ENCODE data around the gene ARMC9. TPM values are rescaled to one million over a fixed set of nuclear protein-coding genes. Genes with fewer than 3 reads are reported as not detected.

Gene ARMC9
- total and polyA plus RNA-seq, 2 donors (not counting 3 experiments of a cell fraction or from before 2014, with no cell fraction given): 16.4 to 24.2 TPM

DNA sequence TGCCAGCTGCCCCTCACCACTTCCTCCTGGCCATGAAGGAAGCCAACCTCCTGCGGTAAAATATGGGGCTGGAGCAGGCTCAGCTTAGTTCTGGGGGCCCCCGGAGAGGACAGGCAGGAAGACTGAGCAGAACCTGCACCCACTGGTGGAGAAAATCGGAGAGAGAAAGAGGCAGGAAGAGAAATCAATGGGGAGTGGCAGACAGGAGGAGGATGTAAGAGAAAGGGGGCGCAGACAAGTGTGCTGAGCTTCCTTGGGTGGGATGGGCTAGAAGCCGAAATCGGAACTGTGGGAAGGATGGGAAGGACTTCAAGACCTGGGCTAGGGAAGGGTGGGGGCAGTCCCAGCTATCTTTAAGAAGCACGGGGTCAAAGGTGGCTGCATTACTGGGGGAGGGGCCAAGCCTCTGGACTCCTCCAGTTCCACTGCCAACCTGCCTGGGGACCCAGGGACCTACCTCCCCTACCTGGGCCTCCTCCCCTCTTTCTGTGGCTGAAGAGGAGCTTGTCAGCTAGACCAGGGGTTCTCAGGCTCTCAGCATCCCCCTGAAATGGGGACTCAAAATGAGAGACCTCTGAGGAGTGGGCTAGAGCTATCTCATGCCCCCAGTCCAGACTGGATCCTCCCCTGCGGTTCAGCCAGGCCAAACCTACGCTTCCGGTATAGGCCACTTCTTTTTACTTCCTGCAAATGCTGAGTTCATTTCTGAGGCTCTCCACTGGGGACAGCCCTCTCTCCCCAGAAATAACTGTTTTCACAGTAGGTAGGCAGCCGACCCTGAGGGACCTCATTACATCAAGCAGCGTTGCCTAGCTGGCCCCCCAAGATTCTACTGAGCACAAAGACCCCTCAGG lies 163.5 kb downstream of the ARMC9 start:
- no peaks in the 10 kb centered on the region for H3K36me3 ChIP-seq (ENCODE audit: control insufficient read depth in 2 of 2, extremely low read depth in 1 of 2, insufficient read depth in 2 of 2, low read length in 2 of 2)
- no peaks in the 10 kb centered on the region for H4K20me1 ChIP-seq (replicated peaks; ENCODE audit: control insufficient read depth, extremely low read depth, insufficient read depth, low read length)
- H3K27me3 ChIP-seq (ENCODE audit: control insufficient read depth in 2 of 2, insufficient read depth in 2 of 2, low read length in 2 of 2): no peaks in the 10 kb centered on the region
- peaks cover 11% of the 10 kb centered on the region for H3K4me1 ChIP-seq (ENCODE audit: control insufficient read depth, extremely low read depth, insufficient read depth, low read length)
- H3K4me2 ChIP-seq (ENCODE audit: insufficient read depth, low read length): no peak overlapping the region
- dilution Hi-C loops (cut with MboI; ENCODE audit: extremely low pct_ligation_motif_present, low sequenced_read_pairs) (no loop called here), intact Hi-C loops (cut with micrococcal nuclease) (no loop called here)
- TF ChIP-seq GATA2 (IDR thresholded peaks at IDR 0.05; ENCODE audit: insufficient read depth, insufficient read length, low read depth, low read length): no peak
- TF ChIP-seq, protein P1, sequence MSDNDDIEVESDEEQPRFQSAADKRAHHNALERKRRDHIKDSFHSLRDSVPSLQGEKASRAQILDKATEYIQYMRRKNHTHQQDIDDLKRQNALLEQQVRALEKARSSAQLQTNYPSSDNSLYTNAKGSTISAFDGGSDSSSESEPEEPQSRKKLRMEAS (IDR thresholded peaks at IDR 0.05; ENCODE audit: insufficient read depth, insufficient read length): no peak
- TF ChIP-seq POLR2A (IDR thresholded peaks at IDR 0.05; ENCODE audit: low read depth, low read length): no peak
- no peak for TF ChIP-seq FOS (IDR thresholded peaks at IDR 0.05; ENCODE audit: borderline replicate concordance, insufficient read depth, low read length)
- TF ChIP-seq EZH2 (IDR thresholded peaks at IDR 0.05; ENCODE audit: borderline replicate concordance, low read depth, low read length, severe bottlenecking): no peak
- TF ChIP-seq, protein P2, sequence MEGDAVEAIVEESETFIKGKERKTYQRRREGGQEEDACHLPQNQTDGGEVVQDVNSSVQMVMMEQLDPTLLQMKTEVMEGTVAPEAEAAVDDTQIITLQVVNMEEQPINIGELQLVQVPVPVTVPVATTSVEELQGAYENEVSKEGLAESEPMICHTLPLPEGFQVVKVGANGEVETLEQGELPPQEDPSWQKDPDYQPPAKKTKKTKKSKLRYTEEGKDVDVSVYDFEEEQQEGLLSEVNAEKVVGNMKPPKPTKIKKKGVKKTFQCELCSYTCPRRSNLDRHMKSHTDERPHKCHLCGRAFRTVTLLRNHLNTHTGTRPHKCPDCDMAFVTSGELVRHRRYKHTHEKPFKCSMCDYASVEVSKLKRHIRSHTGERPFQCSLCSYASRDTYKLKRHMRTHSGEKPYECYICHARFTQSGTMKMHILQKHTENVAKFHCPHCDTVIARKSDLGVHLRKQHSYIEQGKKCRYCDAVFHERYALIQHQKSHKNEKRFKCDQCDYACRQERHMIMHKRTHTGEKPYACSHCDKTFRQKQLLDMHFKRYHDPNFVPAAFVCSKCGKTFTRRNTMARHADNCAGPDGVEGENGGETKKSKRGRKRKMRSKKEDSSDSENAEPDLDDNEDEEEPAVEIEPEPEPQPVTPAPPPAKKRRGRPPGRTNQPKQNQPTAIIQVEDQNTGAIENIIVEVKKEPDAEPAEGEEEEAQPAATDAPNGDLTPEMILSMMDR (IDR thresholded peaks at IDR 0.05; ENCODE audit: extremely low read depth in 1 of 2, insufficient read depth in 1 of 2, low read depth in 1 of 2, low read length in 2 of 2): no peak
- no peak for TF ChIP-seq POLR2AphosphoS5 (IDR thresholded peaks at IDR 0.05; ENCODE audit: insufficient read depth, low read depth, low read length)
- TF ChIP-seq MYC (IDR thresholded peaks at IDR 0.05; ENCODE audit: low read depth, low read length): no peak
- TF ChIP-seq JUN (IDR thresholded peaks at IDR 0.05; ENCODE audit: borderline replicate concordance, insufficient read depth, insufficient read length, low read depth): no peak
- H2AFZ ChIP-seq (ENCODE audit: low read depth, low read length): no peak overlapping the region
- POLR2A ChIA-PET: no interaction called here
- H3K9me1 ChIP-seq (replicated peaks; ENCODE audit: control insufficient read depth, extremely low read depth, insufficient read depth, low read length): no peaks in the 10 kb centered on the region
- no peak for FAIRE-seq
- no peak overlapping the region for H3K9ac ChIP-seq (replicated peaks; ENCODE audit: extremely low read depth, insufficient read depth, low read length)
- no TSS peak for BruUV-seq (replicated peaks)
- H3K9me3 ChIP-seq (replicated peaks; ENCODE audit: control insufficient read depth, insufficient read depth, low read length): no peaks in the 10 kb centered on the region
- no peak overlapping the region for H3K27ac ChIP-seq (ENCODE audit: insufficient read depth, low read depth, low read length)
- H3K79me2 ChIP-seq (ENCODE audit: control insufficient read depth, insufficient read depth, low read length): no peaks in the 10 kb centered on the region
- CTCF ChIA-PET: interaction anchor here (1.0 kb wide), 1 partner anchor 64 kb away, joined by 3 read pairs; no protein-coding TSS in a partner anchor
- no peak for DNase-seq (ENCODE audit: low read depth, low spot score)
- H3K4me3 ChIP-seq (replicated peaks in 1 of 3; ENCODE audit: insufficient read depth in 1 of 3, low read depth in 1 of 3, low read length in 3 of 3): no peak overlapping the region

Data from endothelial cell of umbilical vein (primary cell).